ENCODE measurements around the gene LMAN1. TPM values are rescaled to one million over a fixed set of nuclear protein-coding genes. Genes with fewer than 3 reads are reported as not detected.

Gene LMAN1
- polyA plus RNA-seq, 1 donor from 2014 or later, result 30.8 TPM

GRCh38 chr18:59379772-59380522 lies 20.9 kb upstream of the LMAN1 start:
- H3K4me3 Mint-ChIP-seq, result no peak overlapping the region

GRCh38 chr18:59377613-59378337 lies 18.7 kb upstream of the LMAN1 start:
- Mint-ChIP-seq H3K4me1 (peaks cover 0 to 7% (median 3%) of the 10 kb centered on the region in 3 donors), H3K9me3 (no peaks in the 10 kb centered on the region), H3K27ac (no peak overlapping the region), H3K27me3 (peaks cover 18% of the 10 kb centered on the region), H3K4me3 (no peak overlapping the region), H3K36me3 (no peaks in the 10 kb centered on the region)

More at GRCh38 chr18:59379772-59380522, 20.9 kb upstream of the LMAN1 start:
- peaks cover 0 to 7% (median 3%) of the 10 kb centered on the region in 3 donors for H3K4me1 Mint-ChIP-seq
- H3K27me3 Mint-ChIP-seq, result peaks cover 11% of the 10 kb centered on the region
- no peaks in the 10 kb centered on the region for H3K36me3 Mint-ChIP-seq
- no peak overlapping the region for H3K27ac Mint-ChIP-seq
- no peaks in the 10 kb centered on the region for H3K9me3 Mint-ChIP-seq

- Mint-ChIP-seq H3K27me3 (peaks cover 22% of the 10 kb centered on the region), H3K36me3 (no peaks in the 10 kb centered on the region), H3K9me3 (no peaks in the 10 kb centered on the region)
Measured at GRCh38 chr18:59376351-59376935, 17.4 kb upstream of the LMAN1 start.

GRCh38 chr18:59374128-59374527 lies 15.1 kb upstream of the LMAN1 start:
- H3K9me3 Mint-ChIP-seq, result no peaks in the 10 kb centered on the region
- H3K27ac Mint-ChIP-seq, result peak overlapping the region in 1 of 3 donors; percentile 28
- peaks cover 22% of the 10 kb centered on the region for H3K27me3 Mint-ChIP-seq
- H3K4me3 Mint-ChIP-seq, result no peak overlapping the region
- H3K36me3 Mint-ChIP-seq, result no peaks in the 10 kb centered on the region
- H3K4me1 Mint-ChIP-seq, result peaks cover 0 to 7% (median 3%) of the 10 kb centered on the region in 3 donors

More at GRCh38 chr18:59376351-59376935, 17.4 kb upstream of the LMAN1 start:
- Mint-ChIP-seq H3K4me3 (no peak overlapping the region), H3K4me1 (peaks cover 0 to 7% (median 3%) of the 10 kb centered on the region in 3 donors), H3K27ac (no peak overlapping the region)

GRCh38 chr18:59372975-59373374 lies 13.9 kb upstream of the LMAN1 start:
- H3K36me3 Mint-ChIP-seq, result no peaks in the 10 kb centered on the region
- H3K27ac Mint-ChIP-seq, result no peak overlapping the region
- no peaks in the 10 kb centered on the region for H3K9me3 Mint-ChIP-seq
- no peak overlapping the region for H3K4me3 Mint-ChIP-seq
- peaks cover 22% of the 10 kb centered on the region for H3K27me3 Mint-ChIP-seq
- peaks cover 0 to 7% (median 3%) of the 10 kb centered on the region in 3 donors for H3K4me1 Mint-ChIP-seq

GRCh38 chr18:59360381-59360780 lies 1.3 kb upstream of the LMAN1 start:
- Mint-ChIP-seq H3K9me3 (no peaks in the 10 kb centered on the region), H3K36me3 (peaks cover 2% of the 10 kb centered on the region), H3K27ac (peak overlapping the region in 1 of 3 donors; percentile 71), H3K4me3 (peak overlapping the region in 3 of 4 donors; percentile 88 to 94 (median 90)), H3K27me3 (no peaks in the 10 kb centered on the region), H3K4me1 (peaks cover 24 to 30% (median 28%) of the 10 kb centered on the region in 3 donors)

- Mint-ChIP-seq H3K36me3 (peaks cover 5% of the 10 kb centered on the region), H3K27me3 (no peaks in the 10 kb centered on the region), H3K27ac (peak overlapping the region in 2 of 3 donors; percentile 46 to 71), H3K4me3 (peak overlapping the region; percentile 88 to 96 (median 92)), H3K9me3 (no peaks in the 10 kb centered on the region), H3K4me1 (peaks cover 24 to 31% (median 28%) of the 10 kb centered on the region in 3 donors)
Measured at GRCh38 chr18:59359576-59359952, 499 bp upstream of the LMAN1 start.

- H3K4me3 Mint-ChIP-seq, result peak overlapping the region; percentile 88 to 97 (median 95)
- H3K9me3 Mint-ChIP-seq, result no peaks in the 10 kb centered on the region
- H3K36me3 Mint-ChIP-seq, result peaks cover 5% of the 10 kb centered on the region
- H3K27me3 Mint-ChIP-seq, result no peaks in the 10 kb centered on the region
- peak overlapping the region; percentile 71 to 93 (median 86) for H3K27ac Mint-ChIP-seq
- H3K4me1 Mint-ChIP-seq, result peaks cover 24 to 31% (median 28%) of the 10 kb centered on the region in 3 donors
Measured at GRCh38 chr18:59358414-59358711, 702 bp downstream of the LMAN1 start.

GRCh38 chr18:59357928-59358327 lies 1.1 kb downstream of the LMAN1 start:
- Mint-ChIP-seq H3K36me3 (peaks cover 5% of the 10 kb centered on the region), H3K9me3 (no peaks in the 10 kb centered on the region), H3K4me1 (peaks cover 24 to 31% (median 28%) of the 10 kb centered on the region in 3 donors), H3K27me3 (no peaks in the 10 kb centered on the region), H3K27ac (peak overlapping the region; percentile 71 to 93 (median 86)), H3K4me3 (peak overlapping the region; percentile 88 to 97 (median 95))

GRCh38 chr18:59354731-59355130 lies 4.3 kb downstream of the LMAN1 start:
- H3K4me1 Mint-ChIP-seq, result peaks cover 23 to 29% (median 26%) of the 10 kb centered on the region in 3 donors
- H3K36me3 Mint-ChIP-seq, result peaks cover 7% of the 10 kb centered on the region
- H3K9me3 Mint-ChIP-seq, result no peaks in the 10 kb centered on the region
- H3K27me3 Mint-ChIP-seq, result no peaks in the 10 kb centered on the region
- no peak overlapping the region for H3K4me3 Mint-ChIP-seq
- H3K27ac Mint-ChIP-seq, result no peak overlapping the region

- Mint-ChIP-seq H3K27ac (no peak overlapping the region), H3K4me3 (no peak overlapping the region), H3K27me3 (no peaks in the 10 kb centered on the region), H3K36me3 (peaks cover 10% of the 10 kb centered on the region), H3K9me3 (no peaks in the 10 kb centered on the region), H3K4me1 (peaks cover 14 to 22% (median 19%) of the 10 kb centered on the region in 3 donors)
Measured at GRCh38 chr18:59353079-59353680, 5.9 kb downstream of the LMAN1 start.

GRCh38 chr18:59352250-59352855 lies 6.7 kb downstream of the LMAN1 start:
- Mint-ChIP-seq H3K9me3 (no peaks in the 10 kb centered on the region), H3K27ac (peak overlapping the region in 1 of 3 donors; percentile 44), H3K4me1 (peaks cover 9 to 16% (median 13%) of the 10 kb centered on the region in 3 donors), H3K27me3 (no peaks in the 10 kb centered on the region), H3K4me3 (no peak overlapping the region), H3K36me3 (peaks cover 11% of the 10 kb centered on the region)

GRCh38 chr18:59345556-59345955 lies 13.5 kb downstream of the LMAN1 start:
- Mint-ChIP-seq H3K27me3 (no peaks in the 10 kb centered on the region), H3K9me3 (peaks cover 6 to 23% (median 12%) of the 10 kb centered on the region in 3 donors), H3K4me1 (peaks cover 4 to 17% (median 4%) of the 10 kb centered on the region in 3 donors), H3K36me3 (peaks cover 54% of the 10 kb centered on the region), H3K4me3 (no peak overlapping the region), H3K27ac (no peak overlapping the region)

GRCh38 chr18:59344996-59345395 lies 14.1 kb downstream of the LMAN1 start:
- H3K27me3 Mint-ChIP-seq, result no peaks in the 10 kb centered on the region
- peaks cover 4 to 17% (median 4%) of the 10 kb centered on the region in 3 donors for H3K4me1 Mint-ChIP-seq
- peaks cover 6 to 23% (median 12%) of the 10 kb centered on the region in 3 donors for H3K9me3 Mint-ChIP-seq
- H3K4me3 Mint-ChIP-seq, result no peak overlapping the region
- peaks cover 57% of the 10 kb centered on the region for H3K36me3 Mint-ChIP-seq
- H3K27ac Mint-ChIP-seq, result no peak overlapping the region

Data from IgD-negative memory B cell (primary cell).